Heart right ventricle (tissue), 16 donors: Measurements from ENCODE around the gene FGFR4. TPM values are rescaled to one million over a fixed set of nuclear protein-coding genes. Genes with fewer than 3 reads are reported as not detected.

ENCODE experiments used
- ATAC-seq, 8 donors: fragments of 200-7000 bp; cut with Tn5 transposase; one replicate each; pipeline ENCODE4 v1.9.1; 2020; ENCODE audit warnings: mild to moderate bottlenecking in 8 of 8, moderate library complexity in 8 of 8, moderate number of reproducible peaks in 1 of 8
- DNase-seq, 2 donors: peaks; one replicate each; pipeline ENCODE4 v3.0.0-alpha.2; 2020
- H3K27ac ChIP-seq, 10 donors: fragments of 200-600 bp; sonication (generic) in 2 of 10; one replicate each; pipeline versions ENCODE4 v1.5.0 to v1.8.0; 2020 to 2022; ENCODE audit warnings: mild to moderate bottlenecking in 3 of 10
- H3K27me3 ChIP-seq, 7 donors: fragments of 200-600 bp; one replicate each; pipeline ENCODE4 v1.8.0; 2021 to 2022; ENCODE audit warnings: mild to moderate bottlenecking in 2 of 7
- H3K36me3 ChIP-seq, 9 donors: fragments of 200-600 bp; sonication (generic) in 1 of 9; one replicate each; pipeline versions ENCODE4 v1.5.0 to v1.8.0; 2020 to 2022; ENCODE audit warnings: mild to moderate bottlenecking in 2 of 9
- H3K4me1 ChIP-seq, 9 donors: fragments of 200-600 bp; sonication (generic) in 1 of 9; one replicate each; pipeline versions ENCODE4 v1.5.0 to v1.8.0; 2020 to 2022; ENCODE audit warnings: mild to moderate bottlenecking in 4 of 9
- H3K4me3 ChIP-seq, 10 donors: fragments of 200-600 bp; sonication (generic) in 2 of 10; one replicate each; pipeline versions ENCODE4 v1.5.0 to v1.8.0; 2020 to 2022; ENCODE audit warnings: mild to moderate bottlenecking in 7 of 10, moderate library complexity in 2 of 10
- H3K9me3 ChIP-seq, 11 donors: fragments of 200-600 bp in 10 of 11; sonication (generic) in 2 of 11; one replicate each; pipeline versions ENCODE4 v1.5.0 to v1.8.0; 2013 to 2022; ENCODE audit warnings: mild to moderate bottlenecking in 2 of 11, control low read depth in 1 of 11, moderate library complexity in 1 of 11
- WGBS, 2 donors: extraction: QIAGEN DNeasy Blood & Tissue Kit; methylation state at CpG; one replicate each; pipeline ENCODE4 v1.1.7; 2013; ENCODE audit warnings: inconsistent platforms in 1 of 2; 5-methylcytosine and 5-hydroxymethylcytosine counted together
- intact Hi-C, 10 donors: fragments of 100-400 bp; cut with DNase I; formaldehyde crosslinking; loops; one replicate each; pipeline versions ENCODE4 v1.11.1 to v1.14.2; 2022
- polyA plus RNA-seq, 2 donors: library from polyadenylated mRNA; stranded (reverse); fragments of 200-250 nt; gene quantifications; one replicate each; pipeline ENCODE4 v1.2.3, GENCODE V29; 2013
- total RNA-seq, 10 donors: library from RNA; stranded (reverse); fragmentation: NEBNext Ultra II Directional in 3 of 10; extraction: Animal tissue kit (Norgen Biotek cat#: 25700) in 3 of 10; gene quantifications; one replicate each; pipeline versions ENCODE4 v1.2.1 to v1.2.4, GENCODE V29; 2021 to 2023
- TF ChIP-seq, protein P1 (sequence below), 9 donors: fragments of 200-600 bp; sonication (generic) in 2 of 9; IDR thresholded peaks; one replicate each; pipeline versions ENCODE4 v1.5.0 to v1.8.0; 2021 to 2022; ENCODE audit warnings: antibody characterized with exemption in 9 of 9, mild to moderate bottlenecking in 5 of 9, moderate library complexity in 1 of 9
- donor health status: Arrhythmogenic right ventricular cardiomyopathy.
- donor health status: ischemic (EF 13 %, LVEDD 7.1; RV severe dilation, severe dysfunction).
- donor health status: healthy with polysubstance abuse.
- donor health status: DM: no; HTN: yes; CAD: no.
- donor health status: DM: no; HTN: no; CAD: no.
- donor health status: ischemic (EF 25% LVEDD 6.9; RV normal size, moderate dysfunction).
- donor health status: ischemic (EF 25% LVEDD 5.7; RV mildly dilated, moderate dysfunction).
- donor health status: healthy.
- donor health status: DM: yes; HTN: yes; CAD: no.
- donor health status: Ischemic cardiomyopathy.
- donor health status: ischemic (EF 35%, LVEDD 5.7; RV mildly dilated, moderate dysfunction).
- donor health status: nonischemic (EF 11% LVEDD 7.7; RV severe dilation, severe dysfunction).
- donor health status: DM: yes; HTN: yes; CAD: no.
- donor health status: PGD.
- donor health status: ischemic (EF 29% LVEDD 5.4; RV normal size, mild dysfunction).
- donor health status: nonischemic (EF 23%, LVEDD 6.1; RV moderate dilation, normal function).

The FGFR4 gene
- total and polyA plus RNA-seq, 12 donors: 0.25 to 2.7 (median 0.53) TPM; not detected in 1

DNA sequence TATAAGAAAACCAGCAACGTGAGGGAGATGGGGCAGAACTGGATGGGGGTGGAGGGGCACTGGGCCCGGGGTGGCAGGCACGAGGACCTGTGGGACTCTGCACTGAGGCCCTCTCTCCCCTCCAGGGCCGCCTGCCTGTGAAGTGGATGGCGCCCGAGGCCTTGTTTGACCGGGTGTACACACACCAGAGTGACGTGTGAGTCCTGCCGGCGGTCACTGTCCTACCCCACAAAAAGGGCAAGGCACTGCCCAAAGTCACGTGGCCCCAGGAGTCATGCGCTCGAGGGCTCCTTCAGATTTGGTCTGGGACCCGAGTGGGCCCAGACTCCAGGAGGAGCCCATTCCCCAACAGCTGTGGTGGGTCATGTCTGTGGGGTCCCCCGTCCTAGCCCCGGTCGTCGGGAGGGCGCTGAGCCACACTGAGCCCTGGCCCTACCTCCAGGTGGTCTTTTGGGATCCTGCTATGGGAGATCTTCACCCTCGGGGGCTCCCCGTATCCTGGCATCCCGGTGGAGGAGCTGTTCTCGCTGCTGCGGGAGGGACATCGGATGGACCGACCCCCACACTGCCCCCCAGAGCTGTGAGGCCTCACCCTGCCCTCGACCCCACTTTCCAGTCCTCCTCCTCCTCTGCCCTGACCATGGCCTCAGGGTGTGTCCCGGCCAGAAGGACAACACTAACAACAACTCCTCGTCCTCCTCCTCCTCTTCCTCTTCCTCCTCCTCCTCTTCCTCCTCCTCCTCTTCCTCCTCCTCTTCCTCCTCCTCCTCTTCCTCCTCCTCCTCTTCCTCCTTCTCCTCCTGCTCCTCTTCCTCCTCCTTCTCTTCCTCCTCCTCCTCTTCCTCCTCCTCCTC, 9.7 kb downstream of the FGFR4 start:
- ATAC-seq: no peak
- H3K9me3 ChIP-seq: no peaks in the 10 kb centered on the region
- no peak overlapping the region for H3K27ac ChIP-seq
- no peak overlapping the region for H3K4me3 ChIP-seq
- H3K27me3 ChIP-seq: peaks cover 0 to 8% (median 0%) of the 10 kb centered on the region in 7 donors
- TF ChIP-seq, protein P1, sequence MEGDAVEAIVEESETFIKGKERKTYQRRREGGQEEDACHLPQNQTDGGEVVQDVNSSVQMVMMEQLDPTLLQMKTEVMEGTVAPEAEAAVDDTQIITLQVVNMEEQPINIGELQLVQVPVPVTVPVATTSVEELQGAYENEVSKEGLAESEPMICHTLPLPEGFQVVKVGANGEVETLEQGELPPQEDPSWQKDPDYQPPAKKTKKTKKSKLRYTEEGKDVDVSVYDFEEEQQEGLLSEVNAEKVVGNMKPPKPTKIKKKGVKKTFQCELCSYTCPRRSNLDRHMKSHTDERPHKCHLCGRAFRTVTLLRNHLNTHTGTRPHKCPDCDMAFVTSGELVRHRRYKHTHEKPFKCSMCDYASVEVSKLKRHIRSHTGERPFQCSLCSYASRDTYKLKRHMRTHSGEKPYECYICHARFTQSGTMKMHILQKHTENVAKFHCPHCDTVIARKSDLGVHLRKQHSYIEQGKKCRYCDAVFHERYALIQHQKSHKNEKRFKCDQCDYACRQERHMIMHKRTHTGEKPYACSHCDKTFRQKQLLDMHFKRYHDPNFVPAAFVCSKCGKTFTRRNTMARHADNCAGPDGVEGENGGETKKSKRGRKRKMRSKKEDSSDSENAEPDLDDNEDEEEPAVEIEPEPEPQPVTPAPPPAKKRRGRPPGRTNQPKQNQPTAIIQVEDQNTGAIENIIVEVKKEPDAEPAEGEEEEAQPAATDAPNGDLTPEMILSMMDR (IDR thresholded peaks at IDR 0.05): no peak
- no peaks in the 10 kb centered on the region for H3K36me3 ChIP-seq
- WGBS, 2 donors: 90% methylated on average over 28 to 29 of the region's 29 CpGs
- no peak for DNase-seq
- peaks cover 7 to 36% (median 17%) of the 10 kb centered on the region in 9 donors for H3K4me1 ChIP-seq
- intact Hi-C loops: no loop called here

DNA sequence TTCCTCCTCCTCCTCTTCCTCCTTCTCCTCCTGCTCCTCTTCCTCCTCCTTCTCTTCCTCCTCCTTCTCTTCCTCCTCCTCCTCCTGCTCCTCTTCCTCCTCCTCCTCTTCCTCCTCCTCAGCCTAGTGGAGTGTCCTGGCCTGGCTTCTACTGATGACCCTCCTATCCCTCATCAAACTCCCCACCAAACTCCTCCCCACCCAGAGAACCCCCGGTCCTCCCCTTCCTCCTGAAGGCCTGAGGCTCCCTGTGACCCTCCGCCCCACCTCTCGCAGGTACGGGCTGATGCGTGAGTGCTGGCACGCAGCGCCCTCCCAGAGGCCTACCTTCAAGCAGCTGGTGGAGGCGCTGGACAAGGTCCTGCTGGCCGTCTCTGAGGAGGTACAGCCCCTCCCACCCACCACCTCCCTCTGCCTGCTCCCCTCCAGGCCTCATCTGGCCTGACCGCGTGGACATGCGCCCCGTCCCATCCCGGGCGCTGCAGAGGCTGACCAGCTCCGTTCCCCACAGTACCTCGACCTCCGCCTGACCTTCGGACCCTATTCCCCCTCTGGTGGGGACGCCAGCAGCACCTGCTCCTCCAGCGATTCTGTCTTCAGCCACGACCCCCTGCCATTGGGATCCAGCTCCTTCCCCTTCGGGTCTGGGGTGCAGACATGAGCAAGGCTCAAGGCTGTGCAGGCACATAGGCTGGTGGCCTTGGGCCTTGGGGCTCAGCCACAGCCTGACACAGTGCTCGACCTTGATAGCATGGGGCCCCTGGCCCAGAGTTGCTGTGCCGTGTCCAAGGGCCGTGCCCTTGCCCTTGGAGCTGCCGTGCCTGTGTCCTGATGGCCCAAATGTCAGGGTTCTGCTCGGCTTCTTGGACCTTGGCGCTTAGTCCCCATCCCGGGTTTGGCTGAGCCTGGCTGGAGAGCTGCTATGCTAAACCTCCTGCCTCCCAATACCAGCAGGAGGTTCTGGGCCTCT, 10.6 kb downstream of the FGFR4 start:
- H3K4me1 ChIP-seq: peaks cover 7 to 36% (median 17%) of the 10 kb centered on the region in 9 donors
- 95 to 96% methylated on average over 30 of the region's 30 CpGs for WGBS, 2 donors
- H3K27ac ChIP-seq: no peak overlapping the region
- no peaks in the 10 kb centered on the region for H3K36me3 ChIP-seq
- ATAC-seq (no peak), DNase-seq (no peak)
- peaks cover 0 to 9% (median 0%) of the 10 kb centered on the region in 7 donors for H3K27me3 ChIP-seq
- intact Hi-C loops: no loop called here
- TF ChIP-seq, protein P1 (IDR thresholded peaks at IDR 0.05): no peak
- H3K4me3 ChIP-seq: no peak overlapping the region
- no peaks in the 10 kb centered on the region for H3K9me3 ChIP-seq

DNA sequence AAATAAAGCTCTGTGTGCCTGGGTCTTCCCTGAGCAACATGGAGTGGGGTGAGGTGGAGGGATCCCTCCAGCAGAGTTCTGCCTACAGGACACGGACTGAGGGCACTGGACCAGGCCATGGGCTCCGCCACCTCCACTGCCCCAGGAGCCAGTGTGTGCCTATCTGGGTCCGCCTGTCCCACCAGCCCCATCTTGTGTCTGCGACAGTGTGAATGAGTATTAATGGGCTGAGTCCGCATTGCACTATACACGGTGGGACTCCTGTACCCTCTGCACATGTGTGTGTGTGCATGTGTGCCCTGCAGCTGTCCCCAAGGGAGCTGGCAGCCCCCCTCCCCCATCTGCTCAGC, 11.4 kb downstream of the FGFR4 start:
- ATAC-seq: no peak
- H3K27ac ChIP-seq: no peak overlapping the region
- peaks cover 0 to 15% (median 0%) of the 10 kb centered on the region in 7 donors for H3K27me3 ChIP-seq
- no peak overlapping the region for H3K4me3 ChIP-seq
- 77 to 86% methylated on average over 6 of the region's 6 CpGs for WGBS, 2 donors
- intact Hi-C loops: no loop called here
- TF ChIP-seq, protein P1 (IDR thresholded peaks at IDR 0.05): no peak
- no peak for DNase-seq
- H3K4me1 ChIP-seq: peaks cover 7 to 36% (median 17%) of the 10 kb centered on the region in 9 donors
- no peaks in the 10 kb centered on the region for H3K36me3 ChIP-seq
- no peaks in the 10 kb centered on the region for H3K9me3 ChIP-seq

DNA sequence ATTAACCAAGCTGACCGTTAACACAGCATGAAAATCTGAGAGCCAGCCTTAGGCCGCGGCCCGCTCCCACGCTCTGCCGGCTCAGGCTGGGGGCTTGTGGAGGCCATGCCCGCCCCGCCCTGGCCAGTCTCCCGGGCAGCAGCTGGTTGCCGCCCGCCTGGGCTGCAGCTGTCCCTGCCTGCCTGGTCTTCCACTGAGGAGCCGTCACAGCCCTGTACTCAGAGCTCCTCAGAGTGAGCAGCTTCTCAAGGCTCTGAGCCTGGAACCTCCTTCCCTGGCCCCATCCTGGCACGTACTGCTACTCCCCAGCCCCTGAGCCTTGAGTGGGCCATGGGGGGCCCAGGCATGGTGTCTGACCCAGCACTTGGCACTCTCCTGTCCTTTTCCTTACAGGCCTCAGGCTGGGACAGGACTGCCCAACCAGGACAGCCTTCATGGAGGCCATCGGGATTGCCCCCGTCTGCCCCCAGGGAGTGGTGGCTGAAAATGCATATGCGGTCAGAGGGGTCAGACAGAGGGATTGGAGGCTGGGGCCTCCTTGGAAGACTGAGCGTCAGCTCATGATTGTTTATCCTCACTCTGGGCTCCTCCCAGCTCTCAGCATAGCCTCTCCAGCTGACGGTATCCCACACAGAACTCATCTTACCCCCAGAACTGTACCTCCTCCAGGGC, 11.9 kb downstream of the FGFR4 start:
- Histone ChIP-seq H3K27me3 (peaks cover 0 to 18% (median 3%) of the 10 kb centered on the region in 7 donors), H3K4me3 (no peak overlapping the region), H3K36me3 (no peaks in the 10 kb centered on the region), H3K4me1 (peaks cover 7 to 36% (median 17%) of the 10 kb centered on the region in 9 donors), H3K27ac (no peak overlapping the region), H3K9me3 (no peaks in the 10 kb centered on the region)
- 70 to 80% methylated on average over 14 to 18 of the region's 18 CpGs for WGBS, 2 donors
- DNase-seq: peak in 1 of 2 donors; percentile 46
- TF ChIP-seq, protein P1 (IDR thresholded peaks at IDR 0.05): no peak
- peak in 5 of 8 donors; percentile 18 to 62 (median 27) for ATAC-seq
- intact Hi-C loops: no loop called here
